ENCODE results near the gene PADI4. TPM values are rescaled to one million over a fixed set of nuclear protein-coding genes. Genes with fewer than 3 reads are reported as not detected.
"Not testable (repeated sequence)": the region's sequence is repeated elsewhere in the genome, so short reads cannot be mapped to it uniquely, and the experiment has no call there.

Gene PADI4
- total and polyA plus RNA-seq, 2 donors (not counting 3 experiments of a cell fraction or from before 2014, with no cell fraction given) = not detected

- no peaks in the 10 kb centered on the region for H3K9me1 ChIP-seq (replicated peaks; ENCODE audit: control insufficient read depth, extremely low read depth, insufficient read depth, low read length)
- H3K4me3 ChIP-seq (replicated peaks in 1 of 3; ENCODE audit: insufficient read depth in 1 of 3, low read depth in 1 of 3, low read length in 3 of 3) = no peak overlapping the region
- dilution Hi-C loops (cut with MboI; ENCODE audit: extremely low pct_ligation_motif_present, low sequenced_read_pairs) = no loop called here
- TF ChIP-seq GATA2 (IDR thresholded peaks at IDR 0.05; ENCODE audit: insufficient read depth, insufficient read length, low read depth, low read length) (no peak), POLR2A (IDR thresholded peaks at IDR 0.05; ENCODE audit: low read depth, low read length) (no peak), JUN (IDR thresholded peaks at IDR 0.05; ENCODE audit: borderline replicate concordance, insufficient read depth, insufficient read length, low read depth) (no peak), EZH2 (IDR thresholded peaks at IDR 0.05; ENCODE audit: borderline replicate concordance, low read depth, low read length, severe bottlenecking) (no peak), MYC (IDR thresholded peaks at IDR 0.05; ENCODE audit: low read depth, low read length) (no peak), POLR2AphosphoS5 (IDR thresholded peaks at IDR 0.05; ENCODE audit: insufficient read depth, low read depth, low read length) (peak; percentile 22), FOS (IDR thresholded peaks at IDR 0.05; ENCODE audit: borderline replicate concordance, insufficient read depth, low read length) (no peak), MAX (IDR thresholded peaks at IDR 0.05; ENCODE audit: insufficient read depth, insufficient read length) (no peak), CTCF (IDR thresholded peaks at IDR 0.05; ENCODE audit: extremely low read depth in 1 of 2, insufficient read depth in 1 of 2, low read depth in 1 of 2, low read length in 2 of 2) (peak; percentile 72 to 92)
- H3K79me2 ChIP-seq (ENCODE audit: control insufficient read depth, insufficient read depth, low read length) = no peaks in the 10 kb centered on the region
- intact Hi-C loops (cut with micrococcal nuclease) = loop anchor here (1.0 to 10.0 kb wide), 3 partner anchors 171 to 347 kb away; no protein-coding TSS in a partner anchor
- FAIRE-seq (peak; percentile 80), DNase-seq (ENCODE audit: low read depth, low spot score) (peak; percentile 44)
- H3K9me3 ChIP-seq (replicated peaks; ENCODE audit: control insufficient read depth, insufficient read depth, low read length) = no peaks in the 10 kb centered on the region
- no TSS peak for BruUV-seq (replicated peaks)
- H3K9ac ChIP-seq (replicated peaks; ENCODE audit: extremely low read depth, insufficient read depth, low read length) = no peak overlapping the region
- no peak overlapping the region for H2AFZ ChIP-seq (ENCODE audit: low read depth, low read length)
- no peaks in the 10 kb centered on the region for H3K27me3 ChIP-seq (ENCODE audit: control insufficient read depth in 2 of 2, insufficient read depth in 2 of 2, low read length in 2 of 2)
- H3K4me1 ChIP-seq (ENCODE audit: control insufficient read depth, extremely low read depth, insufficient read depth, low read length) = no peaks in the 10 kb centered on the region
- H4K20me1 ChIP-seq (replicated peaks; ENCODE audit: control insufficient read depth, extremely low read depth, insufficient read depth, low read length) = no peaks in the 10 kb centered on the region
- no peak overlapping the region for H3K4me2 ChIP-seq (ENCODE audit: insufficient read depth, low read length)
- H3K27ac ChIP-seq (ENCODE audit: insufficient read depth, low read depth, low read length) = no peak overlapping the region
- peaks cover 11 to 37% of the 10 kb centered on the region in 2 experiments for H3K36me3 ChIP-seq (ENCODE audit: control insufficient read depth in 2 of 2, extremely low read depth in 1 of 2, insufficient read depth in 2 of 2, low read length in 2 of 2)
- ChIA-PET POLR2A (interaction anchor here (0.6 kb wide), 1 partner anchor 444 kb away, joined by 3 read pairs; no protein-coding TSS in a partner anchor), CTCF (interaction anchor here (0.7 to 2.6 kb wide), 9 partner anchors 9 to 345 kb away, joined by 3 to 12 read pairs (median 4); no protein-coding TSS in a partner anchor)
Measured at GRCh38 chr1:17405898-17406759, 98.1 kb downstream of the PADI4 start.

- H3K4me2 ChIP-seq (ENCODE audit: insufficient read depth, low read length); H3K9me3 ChIP-seq (replicated peaks; ENCODE audit: control insufficient read depth, insufficient read depth, low read length); H4K20me1 ChIP-seq (replicated peaks; ENCODE audit: control insufficient read depth, extremely low read depth, insufficient read depth, low read length); BruUV-seq (replicated peaks); H3K27me3 ChIP-seq (ENCODE audit: control insufficient read depth in 2 of 2, insufficient read depth in 2 of 2, low read length in 2 of 2); FAIRE-seq; dilution Hi-C loops (cut with MboI; ENCODE audit: extremely low pct_ligation_motif_present, low sequenced_read_pairs); H3K4me1 ChIP-seq (ENCODE audit: control insufficient read depth, extremely low read depth, insufficient read depth, low read length); H3K4me3 ChIP-seq (replicated peaks in 1 of 3; ENCODE audit: insufficient read depth in 1 of 3, low read depth in 1 of 3, low read length in 3 of 3); H3K27ac ChIP-seq (ENCODE audit: insufficient read depth, low read depth, low read length); POLR2A ChIA-PET; H3K79me2 ChIP-seq (ENCODE audit: control insufficient read depth, insufficient read depth, low read length); DNase-seq (ENCODE audit: low read depth, low spot score); H2AFZ ChIP-seq (ENCODE audit: low read depth, low read length); H3K9me1 ChIP-seq (replicated peaks; ENCODE audit: control insufficient read depth, extremely low read depth, insufficient read depth, low read length); H3K9ac ChIP-seq (replicated peaks; ENCODE audit: extremely low read depth, insufficient read depth, low read length): not testable (repeated sequence)
- intact Hi-C loops (cut with micrococcal nuclease) = loop anchor here (1.0 to 10.0 kb wide), 3 partner anchors 172 to 348 kb away; no protein-coding TSS in a partner anchor
- CTCF ChIA-PET = interaction anchor here (0.7 to 2.6 kb wide), 8 partner anchors 10 to 346 kb away, joined by 3 to 12 read pairs (median 4); no protein-coding TSS in a partner anchor
- H3K36me3 ChIP-seq (ENCODE audit: control insufficient read depth in 2 of 2, extremely low read depth in 1 of 2, insufficient read depth in 2 of 2, low read length in 2 of 2) = peaks cover 14 to 41% of the 10 kb centered on the region in 2 experiments
Measured at GRCh38 chr1:17406760-17407475, 98.9 kb downstream of the PADI4 start.
